Stimulated activated naive CD8-positive, alpha-beta T cell treated with anti-CD3 and anti-CD28 coated beads, Interleukin-15, amount 100 ng/mL, for 72 hours (primary cell): Measurements from ENCODE around the gene SLC22A1.
"Not testable (repeated sequence)": the region's sequence is repeated elsewhere in the genome, so short reads cannot be mapped to it uniquely, and the experiment has no call there.

Experiments used
- ATAC-seq: fragments of 150-1000 bp; cut with Tn5 transposase; 2 replicates; pipeline ENCODE4 v1.10.0; 2021; ENCODE audit warnings: mild to moderate bottlenecking, moderate library complexity
- DNase-seq, 2 donors: peaks; one replicate each; pipeline ENCODE4 v3.0.0; 2021 to 2022
- H3K27ac Mint-ChIP-seq, 2 donors: one replicate each; pipeline ENCODE4 v1.8.0; 2022; ENCODE audit warnings: mild to moderate bottlenecking in 2 of 2, mixed read lengths in 2 of 2, moderate library complexity in 2 of 2
- H3K27me3 Mint-ChIP-seq: one replicate; pipeline ENCODE4 v1.8.0; 2022; ENCODE audit warnings: mixed read lengths
- H3K4me1 Mint-ChIP-seq: one replicate; pipeline ENCODE4 v1.8.0; 2022; ENCODE audit warnings: mild to moderate bottlenecking, mixed read lengths
- H3K4me3 Mint-ChIP-seq, 2 donors: one replicate each; pipeline ENCODE4 v1.8.0; 2022; ENCODE audit warnings: mild to moderate bottlenecking in 2 of 2, mixed read lengths in 2 of 2, moderate library complexity in 1 of 2
- H3K9me3 Mint-ChIP-seq, 2 donors: one replicate each; pipeline ENCODE4 v1.8.0; 2022; ENCODE audit warnings: mixed read lengths in 2 of 2

The SLC22A1 gene

DNA sequence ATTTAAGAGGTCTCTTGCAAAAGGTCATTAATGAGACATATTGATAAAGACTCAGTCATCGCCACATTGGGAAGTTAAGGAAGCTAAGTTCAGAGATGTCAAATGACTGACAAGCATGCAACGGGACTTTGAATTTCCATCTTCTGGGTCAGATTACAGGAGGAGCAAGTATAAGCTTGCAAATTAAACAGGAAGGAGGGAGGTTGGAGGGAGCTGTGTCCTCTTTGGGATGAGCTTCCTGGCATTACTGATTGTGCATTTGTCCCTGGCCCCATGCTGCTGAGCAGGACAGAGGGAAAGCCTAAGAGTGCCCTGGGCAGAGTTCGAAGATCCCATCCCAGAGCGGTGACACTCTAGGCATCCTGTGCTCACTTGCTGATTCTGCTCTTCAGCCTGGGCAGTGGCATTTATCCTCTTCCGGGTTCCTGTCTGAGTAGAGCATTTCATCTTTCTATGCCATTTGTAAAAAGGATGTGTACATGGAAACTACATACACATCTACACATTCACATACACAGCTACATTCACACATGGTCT lies 40.5 kb downstream of the SLC22A1 start:
- ATAC-seq (no peak), DNase-seq (no peak)
- Mint-ChIP-seq H3K4me3 (no peak overlapping the region), H3K27ac (no peak overlapping the region), H3K9me3 (peaks cover 0 to 3% of the 10 kb centered on the region in 2 donors), H3K4me1 (no peaks in the 10 kb centered on the region), H3K27me3 (peaks cover 6% of the 10 kb centered on the region)

DNA sequence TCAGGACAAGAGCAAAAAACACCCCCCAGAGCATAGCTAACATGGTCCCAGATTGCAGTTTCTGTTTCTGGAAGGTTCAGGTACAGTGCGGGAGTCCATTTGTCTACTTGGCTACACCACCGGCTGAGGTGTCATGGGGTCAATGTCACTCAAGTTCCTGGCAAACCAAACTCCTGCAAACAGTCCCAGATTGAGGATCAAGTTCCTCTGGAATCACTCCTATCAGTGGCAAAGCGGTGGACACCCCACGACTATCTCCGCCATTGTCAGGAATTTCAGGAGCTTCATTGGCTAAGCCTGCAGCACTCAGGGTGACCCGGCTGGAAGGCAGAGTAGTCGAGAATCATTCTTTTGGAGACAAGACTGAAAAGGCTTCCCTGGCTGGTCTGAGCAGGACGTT lies 41.8 kb downstream of the SLC22A1 start:
- ATAC-seq (no peak), DNase-seq (no peak)
- H3K27me3 Mint-ChIP-seq, result peaks cover 6% of the 10 kb centered on the region
- no peak overlapping the region for H3K4me3 Mint-ChIP-seq
- peaks cover 0 to 3% of the 10 kb centered on the region in 2 donors for H3K9me3 Mint-ChIP-seq
- no peak overlapping the region for H3K27ac Mint-ChIP-seq
- H3K4me1 Mint-ChIP-seq, result no peaks in the 10 kb centered on the region

- ATAC-seq (no peak), DNase-seq (no peak)
- H3K27ac Mint-ChIP-seq, result no peak overlapping the region
- peaks cover 6% of the 10 kb centered on the region for H3K27me3 Mint-ChIP-seq
- no peaks in the 10 kb centered on the region for H3K4me1 Mint-ChIP-seq
- H3K4me3 Mint-ChIP-seq, result no peak overlapping the region
- H3K9me3 Mint-ChIP-seq, result peaks cover 0 to 3% of the 10 kb centered on the region in 2 donors
These were observed 42.3 kb downstream of the SLC22A1 start for GRCh38 chr6:160163912-160164311.

DNA sequence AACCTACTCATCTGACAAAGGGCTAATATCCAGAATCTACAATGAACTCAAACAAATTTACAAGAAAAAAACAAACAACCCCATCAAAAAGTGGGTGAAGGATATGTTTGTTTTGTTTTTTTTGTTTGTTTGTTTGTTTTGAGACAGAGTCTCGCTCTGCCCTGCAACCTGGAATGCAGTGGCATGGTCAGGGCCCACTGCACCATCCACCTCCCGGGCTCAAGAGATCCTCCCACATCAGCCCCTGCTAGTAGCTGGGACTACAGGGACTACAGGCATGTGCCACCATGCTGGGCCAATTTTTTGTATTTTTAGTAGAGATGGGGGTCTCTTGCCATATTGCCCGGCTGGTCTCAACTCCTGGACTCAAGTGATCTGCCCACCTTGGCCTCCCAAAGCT lies 44.3 kb downstream of the SLC22A1 start:
- peaks cover 18% of the 10 kb centered on the region for H3K27me3 Mint-ChIP-seq

GRCh38 chr6:160167604-160168399 lies 46.2 kb downstream of the SLC22A1 start:
- H3K27me3 Mint-ChIP-seq, result peaks cover 30% of the 10 kb centered on the region
- no peaks in the 10 kb centered on the region for H3K4me1 Mint-ChIP-seq
- H3K9me3 Mint-ChIP-seq, result peaks cover 0 to 3% of the 10 kb centered on the region in 2 donors
- ATAC-seq (no peak), DNase-seq (no peak)
- H3K27ac Mint-ChIP-seq, result no peak overlapping the region
- H3K4me3 Mint-ChIP-seq, result no peak overlapping the region

More for the DNA sequence above, 44.3 kb downstream of the SLC22A1 start:
- DNase-seq, H3K4me3 Mint-ChIP-seq, H3K27ac Mint-ChIP-seq, ATAC-seq, H3K4me1 Mint-ChIP-seq, H3K9me3 Mint-ChIP-seq: not testable (repeated sequence)

DNA sequence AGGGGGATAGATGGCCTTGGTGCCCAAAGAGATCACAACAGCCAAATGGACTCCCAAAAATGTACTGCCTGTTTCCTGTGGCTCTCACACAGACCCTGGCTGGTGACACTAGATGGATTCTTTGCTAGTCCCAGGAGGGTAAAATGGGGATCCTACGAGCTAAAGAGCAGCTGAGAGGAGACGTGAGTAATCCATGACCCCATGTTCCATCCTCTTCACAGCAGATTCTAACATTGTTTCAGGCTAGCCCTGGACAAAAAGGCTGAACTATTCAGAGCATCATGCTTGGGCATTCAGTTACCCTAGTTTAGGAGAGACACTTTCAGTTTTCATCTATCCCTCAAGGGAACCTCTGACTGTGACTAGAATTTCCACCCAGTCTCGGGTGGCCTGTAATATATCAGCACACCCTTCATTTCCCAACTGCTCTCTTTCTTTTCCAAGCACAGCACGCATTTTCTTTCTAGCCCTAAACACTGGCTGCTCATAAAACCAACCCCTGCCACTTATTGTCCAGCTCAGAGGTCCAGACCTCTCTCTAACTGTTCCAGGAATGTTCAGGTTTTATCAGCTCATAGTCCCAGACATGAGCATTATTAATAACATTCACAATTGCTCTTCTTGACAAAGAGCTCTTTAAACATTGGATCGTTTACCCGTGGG lies 48.5 kb downstream of the SLC22A1 start:
- no peak for DNase-seq
- H3K4me3 Mint-ChIP-seq, result no peak overlapping the region
- no peak for ATAC-seq
- H3K9me3 Mint-ChIP-seq, result peaks cover 0 to 2% of the 10 kb centered on the region in 2 donors
- H3K27me3 Mint-ChIP-seq, result peaks cover 29% of the 10 kb centered on the region
- H3K4me1 Mint-ChIP-seq, result no peaks in the 10 kb centered on the region
- H3K27ac Mint-ChIP-seq, result no peak overlapping the region

DNA sequence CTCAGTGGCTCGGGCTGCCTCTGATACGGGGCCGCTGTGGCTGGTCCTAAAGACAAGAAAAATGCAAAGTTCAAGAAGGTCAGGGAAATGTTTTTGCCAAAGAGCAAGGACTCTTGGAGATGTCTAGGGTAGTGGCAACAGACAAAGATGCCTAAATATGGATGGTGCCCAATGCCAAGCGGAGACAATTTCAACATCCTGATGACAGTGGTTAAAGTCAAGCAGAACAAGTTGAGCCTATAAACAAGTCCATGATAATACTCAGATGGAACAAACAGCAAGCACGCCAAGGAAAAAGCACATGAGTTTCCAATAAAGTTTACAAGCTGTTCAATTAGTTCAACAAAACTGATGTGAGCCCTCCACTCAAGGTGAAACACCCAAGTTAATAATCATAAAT lies 51.1 kb downstream of the SLC22A1 start:
- Mint-ChIP-seq H3K4me3 (no peak overlapping the region), H3K27ac (no peak overlapping the region)
- DNase-seq, result no peak

GRCh38 chr6:160173806-160174527 lies 52.4 kb downstream of the SLC22A1 start:
- H3K4me1 Mint-ChIP-seq, result no peaks in the 10 kb centered on the region
- no peak for ATAC-seq
- H3K27me3 Mint-ChIP-seq, result peaks cover 36% of the 10 kb centered on the region
- H3K27ac Mint-ChIP-seq, result no peak overlapping the region
- no peak for DNase-seq
- no peak overlapping the region for H3K4me3 Mint-ChIP-seq
- no peaks in the 10 kb centered on the region for H3K9me3 Mint-ChIP-seq

More for the DNA sequence above, 51.1 kb downstream of the SLC22A1 start:
- Mint-ChIP-seq H3K27me3 (peaks cover 36% of the 10 kb centered on the region), H3K9me3 (no peaks in the 10 kb centered on the region), H3K4me1 (no peaks in the 10 kb centered on the region)
- no peak for ATAC-seq

- ATAC-seq, result no peak
- Mint-ChIP-seq H3K9me3 (no peaks in the 10 kb centered on the region), H3K4me1 (no peaks in the 10 kb centered on the region), H3K4me3 (no peak overlapping the region), H3K27ac (no peak overlapping the region), H3K27me3 (peaks cover 35% of the 10 kb centered on the region)
- DNase-seq, result no peak
These were observed 53.1 kb downstream of the SLC22A1 start for GRCh38 chr6:160174681-160175080.

DNA sequence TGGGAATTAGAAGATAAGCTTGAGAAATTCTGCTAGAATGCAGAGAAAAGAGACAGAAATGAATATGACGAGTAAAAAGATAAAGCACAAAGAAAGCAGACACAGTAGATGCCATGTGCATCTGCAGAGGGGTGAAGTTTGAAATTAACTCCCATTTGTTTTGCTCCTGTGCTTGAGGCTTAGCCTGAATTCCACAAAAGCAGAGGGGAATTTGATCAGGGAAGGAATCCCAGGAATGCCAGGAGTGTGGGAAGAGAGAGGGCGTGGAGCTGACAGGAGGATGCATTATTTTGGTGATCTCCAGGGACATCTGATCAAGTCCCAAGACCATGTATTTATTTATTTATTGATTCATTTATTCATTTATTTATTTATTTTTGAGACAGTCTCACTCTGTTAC lies 55.6 kb downstream of the SLC22A1 start:
- Mint-ChIP-seq H3K4me3 (no peak overlapping the region), H3K27ac (no peak overlapping the region), H3K27me3 (peaks cover 17% of the 10 kb centered on the region), H3K4me1 (no peaks in the 10 kb centered on the region), H3K9me3 (no peaks in the 10 kb centered on the region)
- ATAC-seq (no peak), DNase-seq (no peak)

DNA sequence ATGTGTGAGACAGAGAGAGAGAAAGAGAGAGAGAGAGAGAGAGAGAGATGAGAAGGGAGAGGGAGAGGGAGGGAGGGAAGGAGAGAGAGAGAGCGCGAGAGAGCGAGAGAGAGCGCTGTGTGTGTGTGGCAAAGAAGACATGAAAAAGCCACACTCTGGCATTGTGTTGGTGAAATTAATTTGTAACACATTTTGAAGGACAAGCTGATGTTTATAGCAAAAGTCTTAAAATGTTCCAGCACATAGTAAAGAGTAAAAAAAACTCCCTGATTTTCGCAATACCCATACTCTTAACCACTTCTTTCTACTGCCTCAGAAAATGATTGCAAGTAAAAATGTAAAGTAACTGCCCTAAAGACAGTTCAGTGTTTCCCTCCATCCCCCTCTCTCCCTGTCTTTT lies 56.7 kb downstream of the SLC22A1 start:
- no peak overlapping the region for H3K27ac Mint-ChIP-seq
- no peaks in the 10 kb centered on the region for H3K9me3 Mint-ChIP-seq
- peaks cover 13% of the 10 kb centered on the region for H3K27me3 Mint-ChIP-seq
- H3K4me1 Mint-ChIP-seq, result no peaks in the 10 kb centered on the region
- DNase-seq, result no peak
- ATAC-seq, result no peak
- H3K4me3 Mint-ChIP-seq, result no peak overlapping the region

- H3K4me3 Mint-ChIP-seq, result no peak overlapping the region
- H3K27ac Mint-ChIP-seq, result no peak overlapping the region
- DNase-seq (no peak), ATAC-seq (no peak)
- no peaks in the 10 kb centered on the region for H3K4me1 Mint-ChIP-seq
- H3K27me3 Mint-ChIP-seq, result peaks cover 28% of the 10 kb centered on the region
- no peaks in the 10 kb centered on the region for H3K9me3 Mint-ChIP-seq
These were observed 59.1 kb downstream of the SLC22A1 start for GRCh38 chr6:160180706-160181105.

DNA sequence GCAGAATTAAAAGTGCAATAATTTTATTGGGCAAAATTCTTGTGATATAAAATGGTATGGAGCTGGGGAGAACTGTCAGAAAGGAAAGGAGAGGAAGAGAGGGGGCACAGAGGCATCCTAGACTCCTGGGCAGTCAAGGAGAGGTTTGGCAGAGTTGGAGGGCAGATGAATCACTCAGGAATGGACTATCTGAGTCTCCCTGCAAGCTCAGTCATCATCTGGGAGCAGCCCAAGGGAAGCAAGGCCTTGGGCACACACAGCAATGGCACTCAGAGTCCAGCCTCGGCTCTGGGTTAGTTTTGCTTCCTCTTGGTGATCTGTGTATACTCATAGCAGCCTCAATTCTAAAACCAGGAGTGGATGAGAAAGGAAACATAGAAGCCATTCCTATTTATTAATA lies 67.2 kb downstream of the SLC22A1 start:
- H3K9me3 Mint-ChIP-seq, result peaks cover 11 to 26% of the 10 kb centered on the region in 2 donors
- H3K4me1 Mint-ChIP-seq, result no peaks in the 10 kb centered on the region
- ATAC-seq (no peak), DNase-seq (no peak)
- no peak overlapping the region for H3K27ac Mint-ChIP-seq
- no peak overlapping the region for H3K4me3 Mint-ChIP-seq
- H3K27me3 Mint-ChIP-seq, result peaks cover 10% of the 10 kb centered on the region

- Mint-ChIP-seq H3K27ac (no peak overlapping the region), H3K4me1 (no peaks in the 10 kb centered on the region), H3K4me3 (no peak overlapping the region), H3K27me3 (no peaks in the 10 kb centered on the region), H3K9me3 (peaks cover 22 to 40% of the 10 kb centered on the region in 2 donors)
- ATAC-seq (no peak), DNase-seq (no peak)
These were observed 68.5 kb downstream of the SLC22A1 start for GRCh38 chr6:160190081-160190480.

- DNase-seq, result no peak
- Mint-ChIP-seq H3K27ac (no peak overlapping the region), H3K27me3 (no peaks in the 10 kb centered on the region), H3K4me3 (no peak overlapping the region), H3K4me1 (no peaks in the 10 kb centered on the region), H3K9me3 (peaks cover 22 to 45% of the 10 kb centered on the region in 2 donors)
- no peak for ATAC-seq
These were observed 69.4 kb downstream of the SLC22A1 start for GRCh38 chr6:160190973-160191372.

- H3K4me3 Mint-ChIP-seq, result no peak overlapping the region
- no peak overlapping the region for H3K27ac Mint-ChIP-seq
- ATAC-seq, result no peak
- H3K4me1 Mint-ChIP-seq, result no peaks in the 10 kb centered on the region
- no peak for DNase-seq
- peaks cover 27 to 57% of the 10 kb centered on the region in 2 donors for H3K9me3 Mint-ChIP-seq
- H3K27me3 Mint-ChIP-seq, result no peaks in the 10 kb centered on the region
These were observed 71.2 kb downstream of the SLC22A1 start for GRCh38 chr6:160192840-160193239.
